Stomach (tissue), 9 donors: ENCODE results near the gene GNB1L. TPM values are rescaled to one million over a fixed set of nuclear protein-coding genes. Genes with fewer than 3 reads are reported as not detected.

Experiments
- DNase-seq, 2 donors: peaks; one replicate each; pipeline versions ENCODE4 v3.0.0 to v3.0.0-alpha.2; 2013 to 2019
- H3K27ac ChIP-seq, 5 donors: fragments of 200-600 bp in 4 of 5; sonication (generic) in 4 of 5; one replicate each; pipeline ENCODE4 v1.5.1; 2013 to 2019; ENCODE audit warnings: mild to moderate bottlenecking in 1 of 5, moderate library complexity in 1 of 5
- H3K27me3 ChIP-seq, 3 donors: fragments of 200-600 bp; sonication (generic); one replicate each; pipeline ENCODE4 v1.5.1; 2017 to 2019; ENCODE audit warnings: mixed run types in 1 of 3
- H3K36me3 ChIP-seq, 4 donors: fragments of 200-600 bp; sonication (generic); 1 replicate in 3 of 4; 2 replicates in 1 of 4; pipeline ENCODE4 v1.5.1; 2016 to 2019
- H3K4me1 ChIP-seq, 4 donors: fragments of 200-600 bp; sonication (generic); one replicate each; pipeline ENCODE4 v1.5.1; 2016 to 2019
- H3K4me3 ChIP-seq, 4 donors: fragments of 200-600 bp; sonication (generic) in 3 of 4; one replicate each; pipeline ENCODE4 v1.5.1; 2016 to 2019; ENCODE audit warnings: mild to moderate bottlenecking in 1 of 4
- H3K9me3 ChIP-seq, 4 donors: fragments of 200-600 bp; sonication (generic); one replicate each; pipeline ENCODE4 v1.5.1; 2016 to 2019
- EP300 ChIP-seq: sonication (generic); formaldehyde crosslinking; IDR thresholded peaks from one replicate; pipeline ENCODE4 v1.6.1; 2017; ENCODE audit warnings: antibody characterized with exemption
- POLR2A ChIP-seq, 4 donors: fragments of 450-650 bp; IDR thresholded peaks; one replicate each; pipeline ENCODE4 v1.6.1; 2016; ENCODE audit warnings: antibody characterized with exemption in 4 of 4, control low read depth in 2 of 4, mild to moderate bottlenecking in 1 of 4, moderate library complexity in 1 of 4
- POLR2AphosphoS5 ChIP-seq, 3 donors: sonication (generic); formaldehyde crosslinking; IDR thresholded peaks; one replicate each; pipeline ENCODE4 v1.6.1; 2016; ENCODE audit warnings: antibody characterized with exemption in 3 of 3
- WGBS, 5 donors: extraction: QIAGEN DNeasy Blood & Tissue Kit in 3 of 5; methylation state at CpG; one replicate each; pipeline versions ENCODE4 v1.1.5 to v1.1.7; 2013 to 2018; 5-methylcytosine and 5-hydroxymethylcytosine counted together
- intact Hi-C: fragments of 100-400 bp; cut with DNase I; formaldehyde crosslinking; loops from one replicate; pipeline ENCODE4 v1.15.1; 2023; ENCODE audit warnings: low total_unique reads
- polyA plus RNA-seq, 3 donors: library from polyadenylated mRNA; stranded (reverse); fragments of 200-250 nt; gene quantifications; one replicate each; pipeline ENCODE4 v1.2.3, GENCODE V29; 2013
- total RNA-seq, 5 donors: library from RNA; depleted of rRNA; stranded (reverse); fragments of >200 nt; gene quantifications; one replicate each; pipeline versions ENCODE4 v1.1.0 to v1.2.3, GENCODE V29; 2014 to 2016
- TF ChIP-seq, protein P1 (sequence below), 7 experiments: fragments of 450-650 bp in 4 of 7; fragments of 200-600 bp in 3 of 7; sonication (generic) in 3 of 7; IDR thresholded peaks; one replicate each; pipeline ENCODE4 v1.5.1; 2016 to 2019; ENCODE audit warnings: antibody characterized with exemption in 7 of 7, control low read depth in 2 of 7, mild to moderate bottlenecking in 1 of 7
- donor health status: healthy with polysubstance abuse.
- donor health status: Bipolar disorder and iron deficiency.
- donor health status: healthy.

Gene GNB1L
- total and polyA plus RNA-seq, 8 donors = 0.29 to 6.8 (median 3.1) TPM; not detected in 1

DNA sequence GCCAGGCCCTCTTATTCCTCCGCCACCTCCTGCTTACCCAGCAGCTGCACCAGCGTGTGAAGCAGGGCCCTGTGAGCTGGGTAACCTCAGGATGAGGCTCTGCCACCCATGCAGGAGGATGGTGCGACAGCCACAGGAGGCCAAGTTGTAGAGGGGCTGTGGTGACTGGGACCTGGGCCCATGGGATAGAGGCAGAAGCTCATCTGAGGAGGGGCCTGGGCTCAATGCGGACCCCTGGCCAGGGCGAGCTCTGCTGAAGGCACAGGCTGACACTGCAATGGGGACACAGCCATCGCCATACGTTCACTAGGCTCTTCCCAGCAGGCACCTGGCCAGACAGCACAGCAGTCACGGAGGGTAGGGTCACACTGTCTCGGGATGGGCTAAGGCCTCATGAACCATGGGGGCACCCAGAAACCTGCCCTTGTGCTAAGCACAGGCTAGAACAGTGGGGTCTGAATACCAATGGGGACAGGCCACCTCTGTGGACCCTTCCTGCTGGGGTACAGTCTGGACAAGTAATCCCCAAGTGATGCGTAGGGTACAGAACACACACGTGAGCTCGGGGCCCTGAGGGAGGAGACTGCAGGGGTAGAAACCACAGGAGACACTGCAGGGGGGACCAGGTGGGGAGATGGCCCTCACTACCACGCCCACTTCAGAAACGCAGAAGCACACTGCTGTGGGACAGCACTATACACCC lies 35.3 kb downstream of the GNB1L start:
- peaks cover 0 to 13% (median 3%) of the 10 kb centered on the region in 4 donors for H3K36me3 ChIP-seq
- peaks cover 0 to 7% (median 0%) of the 10 kb centered on the region in 4 donors for H3K4me1 ChIP-seq
- DNase-seq = peak in 1 of 2 donors; percentile 10
- no peak overlapping the region for H3K4me3 ChIP-seq
- intact Hi-C loops = no loop called here
- TF ChIP-seq, protein P1, sequence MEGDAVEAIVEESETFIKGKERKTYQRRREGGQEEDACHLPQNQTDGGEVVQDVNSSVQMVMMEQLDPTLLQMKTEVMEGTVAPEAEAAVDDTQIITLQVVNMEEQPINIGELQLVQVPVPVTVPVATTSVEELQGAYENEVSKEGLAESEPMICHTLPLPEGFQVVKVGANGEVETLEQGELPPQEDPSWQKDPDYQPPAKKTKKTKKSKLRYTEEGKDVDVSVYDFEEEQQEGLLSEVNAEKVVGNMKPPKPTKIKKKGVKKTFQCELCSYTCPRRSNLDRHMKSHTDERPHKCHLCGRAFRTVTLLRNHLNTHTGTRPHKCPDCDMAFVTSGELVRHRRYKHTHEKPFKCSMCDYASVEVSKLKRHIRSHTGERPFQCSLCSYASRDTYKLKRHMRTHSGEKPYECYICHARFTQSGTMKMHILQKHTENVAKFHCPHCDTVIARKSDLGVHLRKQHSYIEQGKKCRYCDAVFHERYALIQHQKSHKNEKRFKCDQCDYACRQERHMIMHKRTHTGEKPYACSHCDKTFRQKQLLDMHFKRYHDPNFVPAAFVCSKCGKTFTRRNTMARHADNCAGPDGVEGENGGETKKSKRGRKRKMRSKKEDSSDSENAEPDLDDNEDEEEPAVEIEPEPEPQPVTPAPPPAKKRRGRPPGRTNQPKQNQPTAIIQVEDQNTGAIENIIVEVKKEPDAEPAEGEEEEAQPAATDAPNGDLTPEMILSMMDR (IDR thresholded peaks at IDR 0.05) = no peak
- no peak for TF ChIP-seq EP300
- no peak for TF ChIP-seq POLR2AphosphoS5 (IDR thresholded peaks at IDR 0.05)
- TF ChIP-seq POLR2A (IDR thresholded peaks at IDR 0.05) = no peak
- no peak overlapping the region for H3K27ac ChIP-seq
- 90 to 96% (median 92%) methylated on average over 10 to 14 of the region's 14 CpGs for WGBS, 5 donors
- H3K9me3 ChIP-seq = no peaks in the 10 kb centered on the region
- no peaks in the 10 kb centered on the region for H3K27me3 ChIP-seq

- H3K36me3 ChIP-seq = peaks cover 0 to 20% (median 4%) of the 10 kb centered on the region in 4 donors
- DNase-seq = peak in 1 of 2 donors; percentile 16
- WGBS, 5 donors = 88 to 94% (median 92%) methylated on average over 10 to 17 of the region's 17 CpGs
- H3K27me3 ChIP-seq = no peaks in the 10 kb centered on the region
- no peaks in the 10 kb centered on the region for H3K9me3 ChIP-seq
- TF ChIP-seq POLR2AphosphoS5 (IDR thresholded peaks at IDR 0.05) (no peak), EP300 (no peak), POLR2A (IDR thresholded peaks at IDR 0.05) (no peak)
- TF ChIP-seq, protein P1 (IDR thresholded peaks at IDR 0.05) = no peak
- peaks cover 0 to 7% (median 0%) of the 10 kb centered on the region in 4 donors for H3K4me1 ChIP-seq
- H3K27ac ChIP-seq = no peak overlapping the region
- intact Hi-C loops = no loop called here
- no peak overlapping the region for H3K4me3 ChIP-seq
These were observed 36.1 kb downstream of the GNB1L start for GRCh38 chr22:19818324-19819207.

DNA sequence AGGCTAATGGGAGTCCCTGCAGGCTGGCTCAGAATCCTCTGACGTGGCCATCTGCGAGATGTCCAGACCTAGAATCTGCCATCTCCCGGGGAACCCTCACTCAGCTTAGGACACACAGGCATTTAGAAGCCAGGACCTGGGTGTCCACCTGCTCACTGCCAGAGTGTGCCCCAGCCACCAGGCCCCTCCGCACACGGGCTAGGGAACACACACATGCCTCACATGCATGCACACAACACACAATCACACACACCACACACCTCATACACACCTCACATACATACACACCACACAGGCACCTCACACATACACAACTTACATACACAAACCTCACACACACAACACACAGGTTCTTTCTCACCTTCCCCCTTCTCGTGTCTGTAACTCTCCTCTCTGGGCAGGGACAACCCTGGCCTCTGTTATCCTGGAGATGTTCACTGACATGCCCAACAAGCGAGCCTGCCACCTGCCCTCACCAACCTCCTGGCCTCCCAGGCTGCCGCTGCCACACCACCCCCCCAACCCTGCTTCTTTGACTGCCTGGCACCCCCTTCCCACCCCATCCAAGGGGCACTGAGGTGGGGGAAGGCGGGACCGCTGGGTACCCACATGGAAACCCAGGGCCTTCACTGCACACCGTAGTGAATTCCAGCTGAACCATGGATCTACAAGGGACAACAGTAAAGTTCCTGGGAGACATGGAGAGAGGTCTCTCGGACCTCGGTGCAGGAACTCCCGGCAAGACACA lies 38.1 kb downstream of the GNB1L start:
- intact Hi-C loops = no loop called here
- no peak overlapping the region for H3K27ac ChIP-seq

More for the DNA sequence above, 38.1 kb downstream of the GNB1L start:
- Histone ChIP-seq H3K27me3 (no peaks in the 10 kb centered on the region), H3K36me3 (peaks cover 0 to 31% (median 14%) of the 10 kb centered on the region in 4 donors), H3K4me1 (no peaks in the 10 kb centered on the region), H3K4me3 (no peak overlapping the region), H3K9me3 (no peaks in the 10 kb centered on the region)
- peak in 1 of 2 donors; percentile 9 for DNase-seq
- WGBS, 5 donors = 91 to 96% (median 94%) methylated on average over 14 of the region's 14 CpGs
- no peak for TF ChIP-seq POLR2A (IDR thresholded peaks at IDR 0.05)
- no peak for TF ChIP-seq EP300
- TF ChIP-seq POLR2AphosphoS5 (IDR thresholded peaks at IDR 0.05) = no peak
- TF ChIP-seq, protein P1 (IDR thresholded peaks at IDR 0.05) = no peak
